H1 (cell line): ENCODE measurements around the gene VOPP1. TPM values are rescaled to one million over a fixed set of nuclear protein-coding genes. Genes with fewer than 3 reads are reported as not detected.

Source experiments
- CTCF ChIA-PET: fragments of 300-600 bp; sonication (Branson Sonifier 250); formaldehyde crosslinking; loops from one replicate; lab custom pipeline; 2021; ENCODE audit not compliant: partially characterized antibody; lab: Charles Lee
- POLR2A ChIA-PET: fragments of 300-600 bp; sonication (Branson Sonifier 250); formaldehyde crosslinking; loops from one replicate; lab custom pipeline; 2021; ENCODE audit warnings: inconsistent platforms; ENCODE audit not compliant: partially characterized antibody; lab: Charles Lee
- DNase-seq, 2 experiments: peaks; one replicate each; pipeline versions ENCODE4 v3.0.0 to v3.0.0-alpha.2; 2010 to 2022; ENCODE audit warnings: low spot score in 2 of 2, low read depth in 1 of 2, mixed read lengths in 1 of 2
- FAIRE-seq: peaks from 2 replicates; lab custom pipeline; 2011; peaks lifted over from hg19 to GRCh38; lab: Jason Lieb, UNC
- H2AFZ ChIP-seq: 2 replicates; pipeline ENCODE4 v1.8.1; 2012; ENCODE audit warnings: low read length, inconsistent platforms
- H2AK5ac ChIP-seq: 2 replicates; pipeline ENCODE4 v1.6.1; 2013; ENCODE audit warnings: low read depth, low read length
- H2BK120ac ChIP-seq: replicated peaks from 2 replicates; pipeline ENCODE3; 2013; ENCODE audit warnings: low read depth, low read length, inconsistent platforms
- H2BK12ac ChIP-seq: 2 replicates; pipeline ENCODE4 v1.6.1; 2013; ENCODE audit warnings: low read depth, low read length
- H2BK15ac ChIP-seq: 2 replicates; pipeline ENCODE4 v1.6.1; 2013; ENCODE audit warnings: low read length
- H2BK20ac ChIP-seq: 2 replicates; pipeline ENCODE4 v1.6.1; 2013; ENCODE audit warnings: low read length
- H2BK5ac ChIP-seq: 2 replicates; pipeline ENCODE4 v1.6.1; 2013; ENCODE audit warnings: low read depth, low read length
- H3K14ac ChIP-seq: 2 replicates; pipeline ENCODE4 v1.6.1; 2013; ENCODE audit warnings: inconsistent platforms; ENCODE audit not compliant: insufficient read length
- H3K18ac ChIP-seq: 2 replicates; pipeline ENCODE4 v1.6.1; 2013; ENCODE audit warnings: low read length; ENCODE audit errors: extremely low read depth
- H3K23ac ChIP-seq: 2 replicates; pipeline ENCODE4 v1.6.1; 2013; ENCODE audit warnings: inconsistent platforms; ENCODE audit not compliant: insufficient read length
- H3K23me2 ChIP-seq: 2 replicates; pipeline ENCODE4 v1.6.1; 2013; ENCODE audit warnings: low read depth, low read length
- H3K27ac ChIP-seq: 2 replicates; pipeline ENCODE4 v1.6.1; 2011; ENCODE audit warnings: low read depth, low read length, inconsistent platforms
- H3K27me3 ChIP-seq, 4 experiments: replicated peaks in 1 of 4; 1 replicate in 1 of 4; 2 replicates in 3 of 4; pipeline versions ENCODE4 v1.6.1 to v1.8.1; 2011 to 2013; ENCODE audit warnings: low read length in 3 of 4, mild to moderate bottlenecking in 3 of 4, inconsistent platforms in 2 of 4, mixed read lengths in 2 of 4, moderate library complexity in 1 of 4; ENCODE audit not compliant: control insufficient read depth in 3 of 4, insufficient read depth in 3 of 4; ENCODE audit errors: extremely low read depth in 1 of 4
- H3K36me3 ChIP-seq, 4 experiments: 2 replicates each; pipeline versions ENCODE4 v1.6.1 to v1.8.1; 2011 to 2013; ENCODE audit warnings: mild to moderate bottlenecking in 4 of 4, low read length in 3 of 4, moderate library complexity in 2 of 4, control low read depth in 1 of 4, inconsistent platforms in 1 of 4; ENCODE audit not compliant: insufficient read depth in 4 of 4, control insufficient read depth in 2 of 4
- H3K4ac ChIP-seq: replicated peaks from 2 replicates; pipeline ENCODE3; 2013; ENCODE audit warnings: low read length, low read depth, mixed read lengths, inconsistent platforms; ENCODE audit not compliant: insufficient read length
- H3K4me1 ChIP-seq, 4 experiments: replicated peaks in 1 of 4; 1 replicate in 1 of 4; 2 replicates in 3 of 4; pipeline versions ENCODE4 v1.6.1 to v1.8.1; 2011 to 2013; ENCODE audit warnings: low read length in 3 of 4, inconsistent platforms in 2 of 4, mixed read lengths in 1 of 4; ENCODE audit not compliant: insufficient read depth in 4 of 4, control insufficient read depth in 3 of 4
- H3K4me2 ChIP-seq, 2 experiments: 2 replicates each; pipeline versions ENCODE4 v1.6.1 to v1.8.1; 2011 to 2013; ENCODE audit warnings: low read depth in 2 of 2, low read length in 2 of 2, control low read depth in 1 of 2, inconsistent platforms in 1 of 2, mild to moderate bottlenecking in 1 of 2; ENCODE audit not compliant: insufficient read depth in 1 of 2
- H3K4me3 ChIP-seq, 4 experiments: fragments of 200-600, 300-600 bp in 1 of 4; sonication (generic), shearing (Covaris generic), sonication (Bioruptor Twin) in 1 of 4; 2 replicates each; pipeline versions ENCODE4 v1.5.1 to v1.8.1; 2011 to 2016; ENCODE audit warnings: low read length in 4 of 4, low read depth in 3 of 4, control low read depth in 2 of 4, inconsistent platforms in 2 of 4, mild to moderate bottlenecking in 2 of 4, mixed read lengths in 1 of 4, moderate library complexity in 1 of 4; ENCODE audit not compliant: insufficient read depth in 2 of 4; ENCODE audit errors: extremely low read depth in 1 of 4
- H3K56ac ChIP-seq: replicated peaks from 2 replicates; pipeline ENCODE3; 2013; ENCODE audit warnings: low read depth, mild to moderate bottlenecking, mixed read lengths, low read length, inconsistent platforms; ENCODE audit not compliant: insufficient read length
- H3K79me1 ChIP-seq: 2 replicates; pipeline ENCODE4 v1.6.1; 2013; ENCODE audit warnings: low read depth, low read length, control low read depth
- H3K79me2 ChIP-seq, 2 experiments: 2 replicates each; pipeline versions ENCODE4 v1.6.1 to v1.8.1; 2012 to 2013; ENCODE audit warnings: low read length in 2 of 2, mild to moderate bottlenecking in 2 of 2, inconsistent platforms in 1 of 2; ENCODE audit not compliant: insufficient read depth in 2 of 2, control insufficient read depth in 1 of 2
- H3K9ac ChIP-seq, 4 experiments: replicated peaks in 1 of 4; 1 replicate in 1 of 4; 2 replicates in 3 of 4; pipeline versions ENCODE4 v1.6.1 to v1.8.1; 2011 to 2013; ENCODE audit warnings: low read depth in 3 of 4, low read length in 3 of 4, control low read depth in 2 of 4, mild to moderate bottlenecking in 2 of 4, moderate library complexity in 2 of 4, inconsistent platforms in 1 of 4; ENCODE audit errors: extremely low read depth in 1 of 4
- H3K9me3 ChIP-seq, 2 experiments: 2 replicates each; pipeline versions ENCODE4 v1.6.1 to v1.8.1; 2012 to 2013; ENCODE audit warnings: mild to moderate bottlenecking in 2 of 2, moderate library complexity in 2 of 2, control low read depth in 1 of 2, inconsistent platforms in 1 of 2, low read depth in 1 of 2, low read length in 1 of 2, mixed read lengths in 1 of 2; ENCODE audit not compliant: insufficient read depth in 2 of 2
- H4K20me1 ChIP-seq, 2 experiments: replicated peaks in 1 of 2; 2 replicates each; pipeline versions ENCODE3 to v1.8.1; 2011 to 2013; ENCODE audit warnings: inconsistent platforms in 2 of 2, low read length in 2 of 2, mild to moderate bottlenecking in 1 of 2; ENCODE audit not compliant: insufficient read depth in 2 of 2, control insufficient read depth in 1 of 2
- H4K5ac ChIP-seq: 2 replicates; pipeline ENCODE4 v1.6.1; 2013; ENCODE audit warnings: low read length, low read depth, mixed read lengths, inconsistent platforms; ENCODE audit not compliant: insufficient read length
- H4K8ac ChIP-seq: 2 replicates; pipeline ENCODE4 v1.8.0; 2013; ENCODE audit warnings: mild to moderate bottlenecking, moderate library complexity, low read length, inconsistent platforms; ENCODE audit not compliant: insufficient read depth; ENCODE audit errors: extremely low read depth
- H4K91ac ChIP-seq: replicated peaks from 2 replicates; pipeline ENCODE3; 2013; ENCODE audit warnings: low read length, mixed read lengths, inconsistent platforms; ENCODE audit not compliant: insufficient read length
- ATF2 ChIP-seq: IDR thresholded peaks from 2 replicates; pipeline ENCODE4 v1.6.1; 2012; ENCODE audit warnings: low read length, inconsistent platforms
- RAD21 ChIP-seq, 2 experiments: IDR thresholded peaks in 1 of 2; conservative IDR thresholded peaks in 1 of 2; 2 replicates each; pipeline ENCODE4 v1.6.1; 2011; ENCODE audit warnings: low read depth in 2 of 2, low read length in 2 of 2, improper control_type of control experiment in 1 of 2, inconsistent platforms in 1 of 2, mild to moderate bottlenecking in 1 of 2, moderate library complexity in 1 of 2
- RNF2 ChIP-seq: fragments of 200-900, 300-1000 bp; sonication (generic); IDR thresholded peaks from 2 replicates; pipeline ENCODE4 v1.7.1; 2016; ENCODE audit warnings: borderline replicate concordance, low read depth, mild to moderate bottlenecking, antibody characterized with exemption, low read length; ENCODE audit not compliant: poor library complexity, severe bottlenecking; ENCODE audit errors: missing control alignments
- TCF12 ChIP-seq: IDR thresholded peaks from 2 replicates; pipeline ENCODE4 v1.6.1; 2011; ENCODE audit warnings: low read depth, mild to moderate bottlenecking, low read length
- USF2 ChIP-seq: IDR thresholded peaks from 2 replicates; pipeline ENCODE4 v1.6.1; 2011; ENCODE audit warnings: low read length, improper control_type of control experiment
- WGBS, 2 experiments: shearing (Covaris generic) in 1 of 2; methylation state at CpG; one replicate each; pipeline versions ENCODE4 v1.1.6 to v1.1.7; 2013 to 2015; ENCODE audit warnings: low lambda C conversion rate in 2 of 2, mixed read lengths in 2 of 2, inconsistent platforms in 1 of 2, low coverage in 1 of 2, missing lambda C conversion rate in 1 of 2; ENCODE audit not compliant: insufficient replicate concordance in 2 of 2, insufficient coverage in 1 of 2, insufficient read length in 1 of 2; ENCODE audit errors: extremely low coverage in 1 of 2, missing lambda C conversion rate in 1 of 2; 5-methylcytosine and 5-hydroxymethylcytosine counted together
- polyA plus RNA-seq, 7 experiments: library from polyadenylated mRNA; depleted of rRNA in 3 of 7; stranded (reverse) in 5 of 7; unstranded in 2 of 7; fragments of >200 nt in 5 of 7; fragments of 200-250 nt in 2 of 7; gene quantifications; 1 replicate in 5 of 7; 2 replicates in 1 of 7; 4 replicates in 1 of 7; pipeline versions ENCODE4 v1.2.1 to v1.2.3, GENCODE V29; 2011 to 2013; ENCODE audit warnings: missing spikeins in 2 of 7, mixed read lengths in 2 of 7
- total RNA-seq: library from RNA; stranded (reverse); fragmentation: NEBNext Ultra II Directional; extraction: Animal tissue kit (Norgen Biotek cat#: 25700); gene quantifications from 2 replicates; pipeline ENCODE4 v1.2.1, GENCODE V29; 2021
- TF ChIP-seq, protein P1 (sequence below), 3 experiments: IDR thresholded peaks; 1 replicate in 2 of 3; 2 replicates in 1 of 3; pipeline versions ENCODE4 v1.5.1 to v1.6.1; 2011; ENCODE audit warnings: low read length in 3 of 3, mild to moderate bottlenecking in 3 of 3, inconsistent platforms in 2 of 3, low read depth in 1 of 3, moderate library complexity in 1 of 3; ENCODE audit not compliant: insufficient read depth in 1 of 3; ENCODE audit errors: control extremely low read depth in 1 of 3

VOPP1 gene
- total and polyA plus RNA-seq, 2 of the 8 experiments (the other 6 are each of a cell fraction or from before 2014, with no cell fraction given), result 44.7 to 83.0 TPM

DNA sequence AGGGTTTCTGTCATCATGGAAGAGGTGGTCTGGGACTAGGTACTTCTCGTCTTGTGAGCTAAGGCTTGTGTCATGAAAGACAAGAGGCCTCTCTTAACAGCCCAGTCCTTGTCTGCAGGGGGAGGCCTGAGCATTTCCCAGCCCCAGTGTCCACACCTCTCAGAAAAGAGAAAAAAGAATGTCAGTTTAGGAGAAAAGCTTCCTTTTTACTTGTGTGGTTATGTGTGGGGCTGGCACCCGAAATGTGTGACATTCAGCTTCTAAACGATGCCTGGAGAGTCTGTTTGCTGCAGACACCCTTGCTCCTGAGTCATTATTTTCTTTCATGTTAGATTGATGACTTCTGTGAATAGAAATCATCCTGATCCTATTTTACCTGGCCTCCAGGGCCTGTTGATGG, 139.8 kb downstream of the VOPP1 start:
- no peak overlapping the region for H4K8ac ChIP-seq
- H4K5ac ChIP-seq, result no peak overlapping the region
- H2AFZ ChIP-seq, result no peak overlapping the region
- no peaks in the 10 kb centered on the region; a peak in 1 of 4 replicates for H3K9me3 ChIP-seq
- H3K79me2 ChIP-seq, result no peaks in the 10 kb centered on the region
- no peaks in the 10 kb centered on the region for H3K36me3 ChIP-seq
- no peak overlapping the region for H2BK120ac ChIP-seq
- no peaks in the 10 kb centered on the region for H3K79me1 ChIP-seq
- H3K9ac ChIP-seq, result no peak overlapping the region
- 87% methylated on average over 3 of the region's 3 CpGs; no CpG with 5 or more reads in 1 of the 2 experiments for WGBS, 2 experiments
- DNase-seq (no peak), FAIRE-seq (no peak)
- CTCF ChIA-PET, result interaction anchor here (0.6 to 5.2 kb wide), 18 partner anchors 9 to 883 kb away, joined by 3 to 23 read pairs (median 4); no protein-coding TSS in a partner anchor
- H2AK5ac ChIP-seq, result no peak overlapping the region
- POLR2A ChIA-PET, result interaction anchor here (1.0 kb wide), 1 partner anchor 90 kb away, joined by 3 read pairs; no protein-coding TSS in a partner anchor
- H4K91ac ChIP-seq, result no peak overlapping the region
- no peak overlapping the region for H2BK20ac ChIP-seq
- no peaks in the 10 kb centered on the region for H3K27me3 ChIP-seq
- no peaks in the 10 kb centered on the region for H4K20me1 ChIP-seq
- H3K14ac ChIP-seq, result no peak overlapping the region
- no peak overlapping the region for H2BK15ac ChIP-seq
- no peak overlapping the region for H3K4me2 ChIP-seq
- H3K27ac ChIP-seq, result no peak overlapping the region
- no peaks in the 10 kb centered on the region for H3K23me2 ChIP-seq
- H3K4me3 ChIP-seq, result no peak overlapping the region
- no peak overlapping the region for H3K23ac ChIP-seq
- H3K18ac ChIP-seq, result no peak overlapping the region
- H2BK12ac ChIP-seq, result no peak overlapping the region
- H3K4me1 ChIP-seq, result peaks cover 0 to 2% (median 0%) of the 10 kb centered on the region in 4 experiments; a peak in 1 of 7 replicates
- H2BK5ac ChIP-seq, result no peak overlapping the region
- H3K4ac ChIP-seq, result no peak overlapping the region
- H3K56ac ChIP-seq, result no peak overlapping the region
- TF ChIP-seq RAD21 (IDR thresholded peaks at IDR 0.05 in 1 of 2, conservative IDR thresholded peaks at IDR 0.05 in 1 of 2; ENCODE audit: low read depth in 2 of 2, low read length in 2 of 2) (no peak), TCF12 (no peak), USF2 (no peak), RNF2 (no peak), ATF2 (no peak)
- TF ChIP-seq, protein P1, sequence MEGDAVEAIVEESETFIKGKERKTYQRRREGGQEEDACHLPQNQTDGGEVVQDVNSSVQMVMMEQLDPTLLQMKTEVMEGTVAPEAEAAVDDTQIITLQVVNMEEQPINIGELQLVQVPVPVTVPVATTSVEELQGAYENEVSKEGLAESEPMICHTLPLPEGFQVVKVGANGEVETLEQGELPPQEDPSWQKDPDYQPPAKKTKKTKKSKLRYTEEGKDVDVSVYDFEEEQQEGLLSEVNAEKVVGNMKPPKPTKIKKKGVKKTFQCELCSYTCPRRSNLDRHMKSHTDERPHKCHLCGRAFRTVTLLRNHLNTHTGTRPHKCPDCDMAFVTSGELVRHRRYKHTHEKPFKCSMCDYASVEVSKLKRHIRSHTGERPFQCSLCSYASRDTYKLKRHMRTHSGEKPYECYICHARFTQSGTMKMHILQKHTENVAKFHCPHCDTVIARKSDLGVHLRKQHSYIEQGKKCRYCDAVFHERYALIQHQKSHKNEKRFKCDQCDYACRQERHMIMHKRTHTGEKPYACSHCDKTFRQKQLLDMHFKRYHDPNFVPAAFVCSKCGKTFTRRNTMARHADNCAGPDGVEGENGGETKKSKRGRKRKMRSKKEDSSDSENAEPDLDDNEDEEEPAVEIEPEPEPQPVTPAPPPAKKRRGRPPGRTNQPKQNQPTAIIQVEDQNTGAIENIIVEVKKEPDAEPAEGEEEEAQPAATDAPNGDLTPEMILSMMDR (IDR thresholded peaks at IDR 0.05; ENCODE audit: control extremely low read depth in 1 of 3, insufficient read depth in 1 of 3, low read depth in 1 of 3, low read length in 3 of 3), result no peak
